Peyer's patch (tissue), 4 donors: ENCODE measurements around the gene AUTS2.

Source experiments
- CTCF ChIP-seq, 6 experiments: fragments of 450-650 bp in 4 of 6; fragments of 200-600 bp in 2 of 6; sonication (generic) in 1 of 6; IDR thresholded peaks; one replicate each; pipeline ENCODE4 v1.5.1; 2017 to 2019; ENCODE audit warnings: antibody characterized with exemption in 6 of 6, mild to moderate bottlenecking in 3 of 6, moderate library complexity in 1 of 6
- POLR2A ChIP-seq, 2 donors: fragments of 450-650 bp; IDR thresholded peaks; one replicate each; pipeline ENCODE4 v1.5.1; 2017; ENCODE audit warnings: antibody characterized with exemption in 2 of 2, mild to moderate bottlenecking in 2 of 2, moderate library complexity in 2 of 2

DNA sequence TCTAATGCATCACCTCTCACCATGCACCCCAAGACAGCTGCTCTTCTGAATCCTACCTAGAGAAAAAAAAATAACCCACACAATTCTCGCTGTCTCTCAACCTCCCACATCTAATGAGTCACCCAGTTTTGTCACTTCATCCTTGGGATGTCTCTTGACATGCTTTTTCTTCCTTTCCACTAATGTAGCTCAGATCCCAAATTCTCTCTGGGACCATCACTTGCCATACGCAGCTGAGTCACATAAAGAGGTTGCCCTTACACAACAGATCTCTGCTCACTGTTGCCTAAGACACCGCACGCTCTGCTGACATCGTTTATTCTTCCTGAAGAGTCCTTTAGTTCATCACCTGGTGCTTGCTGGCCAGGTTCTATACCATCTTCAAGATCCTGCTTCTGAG, 927.7 kb downstream of the AUTS2 start:
- TF ChIP-seq CTCF (IDR thresholded peaks at IDR 0.05) (no peak), POLR2A (IDR thresholded peaks at IDR 0.05) (no peak)
